ENCODE data around the gene GP5. TPM values are rescaled to one million over a fixed set of nuclear protein-coding genes. Genes with fewer than 3 reads are reported as not detected.

The GP5 gene
- total and polyA plus RNA-seq, 2 of the 13 experiments (the other 11 are each of a cell fraction or from before 2014, with no cell fraction given): not detected

DNA sequence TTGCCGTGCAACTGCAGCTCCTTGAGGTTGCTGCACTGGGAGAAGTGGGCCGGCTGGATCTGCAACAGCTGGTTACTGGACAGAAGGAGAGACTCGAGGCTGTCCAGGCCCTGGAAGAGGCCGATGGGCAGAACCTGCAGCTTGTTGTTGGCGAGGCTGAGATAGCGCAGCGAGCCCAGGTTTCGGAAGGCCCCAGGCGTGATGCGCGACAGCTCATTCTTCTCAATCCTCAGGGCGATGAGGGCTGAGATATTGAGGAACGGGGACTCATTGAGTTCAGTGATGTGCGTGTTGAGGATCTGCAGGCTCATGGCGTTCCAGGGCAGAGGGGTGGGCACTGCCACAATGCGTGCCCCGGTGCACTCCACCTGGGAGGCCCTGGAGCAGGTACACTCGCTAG lies 38.5 kb downstream of the GP5 start:
- Histone ChIP-seq H3K27ac (ENCODE audit: extremely low read length, insufficient read depth, low read length) (no peak overlapping the region), H3K4me3 (replicated peaks in 1 of 3; ENCODE audit: insufficient read depth in 1 of 3, low read depth in 2 of 3, low read length in 3 of 3) (no peak overlapping the region), H3K4me1 (ENCODE audit: insufficient read depth, low read length) (no peaks in the 10 kb centered on the region), H3K9me3 (ENCODE audit: low read length) (no peaks in the 10 kb centered on the region), H3K79me2 (ENCODE audit: insufficient read depth, low read length) (no peaks in the 10 kb centered on the region), H3K4me2 (ENCODE audit: low read depth, low read length) (no peak overlapping the region), H3K36me3 (replicated peaks in 1 of 2; ENCODE audit: control insufficient read depth in 1 of 2, insufficient read depth in 2 of 2, low read length in 2 of 2) (no peaks in the 10 kb centered on the region), H4K20me1 (ENCODE audit: insufficient read depth, low read length) (no peaks in the 10 kb centered on the region), H2AFZ (ENCODE audit: low read length) (no peak overlapping the region), H3K27me3 (ENCODE audit: control insufficient read depth in 1 of 2, insufficient read depth in 2 of 2, low read length in 2 of 2) (peaks cover 7 to 62% of the 10 kb centered on the region in 2 experiments; a peak in 4 of 5 replicates), H3K9ac (ENCODE audit: insufficient read depth, low read depth, low read length) (no peak overlapping the region)
- no TSS peak for BruUV-seq (replicated peaks)
- ATAC-seq: no peak
- ChIA-PET CTCF (ENCODE audit: low intra/inter-chr PET ratio, low total read pairs) (no interaction called here), POLR2A (interaction anchor here (2.2 kb wide), 1 partner anchor 9 kb away, joined by 7 read pairs; the partner anchor contains the start of gene CPN2)
- intact Hi-C loops (cut with micrococcal nuclease; ENCODE audit: unreplicated experiment): no loop called here
- no peak for DNase-seq (ENCODE audit: low spot score)
- TF ChIP-seq GATAD2A (CRISPR knock-in tag; IDR thresholded peaks at IDR 0.05) (no peak), SMARCE1 (IDR thresholded peaks at IDR 0.05; ENCODE audit: borderline replicate concordance) (no peak), KLF6 (CRISPR knock-in tag; IDR thresholded peaks at IDR 0.05) (no peak), ZMAT3 (CRISPR knock-in tag; conservative IDR thresholded peaks at IDR 0.05) (no peak), NR2F2 (IDR thresholded peaks at IDR 0.05; ENCODE audit: borderline replicate concordance, low read depth) (no peak), ZNF781 (CRISPR knock-in tag; IDR thresholded peaks at IDR 0.05; ENCODE audit: borderline replicate concordance, not compliant biosample characterization) (no peak), ZNF33B (CRISPR knock-in tag; IDR thresholded peaks at IDR 0.05) (no peak), ZNF710 (CRISPR knock-in tag; IDR thresholded peaks at IDR 0.05; ENCODE audit: borderline replicate concordance) (no peak), ISL2 (CRISPR knock-in tag; IDR thresholded peaks at IDR 0.05) (no peak), HNRNPK (IDR thresholded peaks at IDR 0.05; ENCODE audit: low read depth, low read length, poor library complexity, severe bottlenecking) (no peak), CENPX (CRISPR knock-in tag; IDR thresholded peaks at IDR 0.05) (no peak), ZNF317 (CRISPR knock-in tag; IDR thresholded peaks at IDR 0.05) (no peak), SOX6 (IDR thresholded peaks at IDR 0.05) (no peak), SOX6 (CRISPR knock-in tag; IDR thresholded peaks at IDR 0.05) (no peak)
- TF ChIP-seq, protein P1, sequence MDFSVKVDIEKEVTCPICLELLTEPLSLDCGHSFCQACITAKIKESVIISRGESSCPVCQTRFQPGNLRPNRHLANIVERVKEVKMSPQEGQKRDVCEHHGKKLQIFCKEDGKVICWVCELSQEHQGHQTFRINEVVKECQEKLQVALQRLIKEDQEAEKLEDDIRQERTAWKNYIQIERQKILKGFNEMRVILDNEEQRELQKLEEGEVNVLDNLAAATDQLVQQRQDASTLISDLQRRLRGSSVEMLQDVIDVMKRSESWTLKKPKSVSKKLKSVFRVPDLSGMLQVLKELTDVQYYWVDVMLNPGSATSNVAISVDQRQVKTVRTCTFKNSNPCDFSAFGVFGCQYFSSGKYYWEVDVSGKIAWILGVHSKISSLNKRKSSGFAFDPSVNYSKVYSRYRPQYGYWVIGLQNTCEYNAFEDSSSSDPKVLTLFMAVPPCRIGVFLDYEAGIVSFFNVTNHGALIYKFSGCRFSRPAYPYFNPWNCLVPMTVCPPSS (IDR thresholded peaks at IDR 0.05): no peak
- TF ChIP-seq, protein P2, sequence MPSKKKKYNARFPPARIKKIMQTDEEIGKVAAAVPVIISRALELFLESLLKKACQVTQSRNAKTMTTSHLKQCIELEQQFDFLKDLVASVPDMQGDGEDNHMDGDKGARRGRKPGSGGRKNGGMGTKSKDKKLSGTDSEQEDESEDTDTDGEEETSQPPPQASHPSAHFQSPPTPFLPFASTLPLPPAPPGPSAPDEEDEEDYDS (CRISPR knock-in tag; IDR thresholded peaks at IDR 0.05): no peak
- TF ChIP-seq, protein P3, sequence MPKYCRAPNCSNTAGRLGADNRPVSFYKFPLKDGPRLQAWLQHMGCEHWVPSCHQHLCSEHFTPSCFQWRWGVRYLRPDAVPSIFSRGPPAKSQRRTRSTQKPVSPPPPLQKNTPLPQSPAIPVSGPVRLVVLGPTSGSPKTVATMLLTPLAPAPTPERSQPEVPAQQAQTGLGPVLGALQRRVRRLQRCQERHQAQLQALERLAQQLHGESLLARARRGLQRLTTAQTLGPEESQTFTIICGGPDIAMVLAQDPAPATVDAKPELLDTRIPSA (CRISPR knock-in tag; IDR thresholded peaks at IDR 0.05; ENCODE audit: borderline replicate concordance): no peak
- TF ChIP-seq, protein P4, sequence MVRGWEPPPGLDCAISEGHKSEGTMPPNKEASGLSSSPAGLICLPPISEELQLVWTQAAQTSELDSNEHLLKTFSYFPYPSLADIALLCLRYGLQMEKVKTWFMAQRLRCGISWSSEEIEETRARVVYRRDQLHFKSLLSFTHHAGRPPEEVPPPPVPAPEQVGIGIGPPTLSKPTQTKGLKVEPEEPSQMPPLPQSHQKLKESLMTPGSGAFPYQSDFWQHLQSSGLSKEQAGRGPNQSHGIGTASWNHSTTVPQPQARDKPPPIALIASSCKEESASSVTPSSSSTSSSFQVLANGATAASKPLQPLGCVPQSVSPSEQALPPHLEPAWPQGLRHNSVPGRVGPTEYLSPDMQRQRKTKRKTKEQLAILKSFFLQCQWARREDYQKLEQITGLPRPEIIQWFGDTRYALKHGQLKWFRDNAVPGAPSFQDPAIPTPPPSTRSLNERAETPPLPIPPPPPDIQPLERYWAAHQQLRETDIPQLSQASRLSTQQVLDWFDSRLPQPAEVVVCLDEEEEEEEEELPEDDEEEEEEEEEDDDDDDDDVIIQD (CRISPR knock-in tag; IDR thresholded peaks at IDR 0.05; ENCODE audit: low read depth): no peak
- TF ChIP-seq, protein P5, sequence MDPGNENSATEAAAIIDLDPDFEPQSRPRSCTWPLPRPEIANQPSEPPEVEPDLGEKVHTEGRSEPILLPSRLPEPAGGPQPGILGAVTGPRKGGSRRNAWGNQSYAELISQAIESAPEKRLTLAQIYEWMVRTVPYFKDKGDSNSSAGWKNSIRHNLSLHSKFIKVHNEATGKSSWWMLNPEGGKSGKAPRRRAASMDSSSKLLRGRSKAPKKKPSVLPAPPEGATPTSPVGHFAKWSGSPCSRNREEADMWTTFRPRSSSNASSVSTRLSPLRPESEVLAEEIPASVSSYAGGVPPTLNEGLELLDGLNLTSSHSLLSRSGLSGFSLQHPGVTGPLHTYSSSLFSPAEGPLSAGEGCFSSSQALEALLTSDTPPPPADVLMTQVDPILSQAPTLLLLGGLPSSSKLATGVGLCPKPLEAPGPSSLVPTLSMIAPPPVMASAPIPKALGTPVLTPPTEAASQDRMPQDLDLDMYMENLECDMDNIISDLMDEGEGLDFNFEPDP (CRISPR knock-in tag; conservative IDR thresholded peaks at IDR 0.05): no peak
- in situ Hi-C loops (cut with HindIII; ENCODE audit: extremely low pct_ligation_motif_present, low pct_unique_long_range_greater_than_20kb): no loop called here
- FAIRE-seq: no peak
- WGBS (ENCODE audit: low lambda C conversion rate): 66% methylated on average over 11 of the region's 18 CpGs
